Esophagus squamous epithelium (tissue), 5 donors: ENCODE measurements around the gene TMEM178B. TPM values are rescaled to one million over a fixed set of nuclear protein-coding genes. Genes with fewer than 3 reads are reported as not detected.
"Not testable (repeated sequence)": the region's sequence is repeated elsewhere in the genome, so short reads cannot be mapped to it uniquely, and the experiment has no call there.

Source experiments
- DNase-seq: peaks from one replicate; lab custom pipeline; 2025; lab: John Stamatoyannopoulos, UW
- H3K27ac ChIP-seq, 4 donors: fragments of 200-600 bp; sonication (generic); one replicate each; pipeline ENCODE4 v1.5.1; 2016 to 2019; ENCODE audit warnings: mild to moderate bottlenecking in 1 of 4
- H3K27me3 ChIP-seq, 4 donors: fragments of 200-600 bp; sonication (generic); 1 replicate in 3 of 4; 2 replicates in 1 of 4; pipeline versions ENCODE4 v1.5.1 to v1.6.0; 2017 to 2021; ENCODE audit warnings: antibody characterized with exemption in 1 of 4
- H3K36me3 ChIP-seq, 3 donors: fragments of 200-600 bp; sonication (generic); one replicate each; pipeline ENCODE4 v1.5.1; 2016 to 2019
- H3K4me1 ChIP-seq, 3 donors: fragments of 200-600 bp; sonication (generic); one replicate each; pipeline ENCODE4 v1.5.1; 2017 to 2019
- H3K4me3 ChIP-seq, 4 donors: fragments of 200-600 bp; sonication (generic); 1 replicate in 3 of 4; 2 replicates in 1 of 4; pipeline ENCODE4 v1.5.1; 2016 to 2019; ENCODE audit warnings: mild to moderate bottlenecking in 2 of 4, moderate library complexity in 1 of 4
- H3K9me3 ChIP-seq, 3 donors: fragments of 200-600 bp; sonication (generic); one replicate each; pipeline ENCODE4 v1.5.1; 2016 to 2019
- POLR2A ChIP-seq, 4 donors: fragments of 450-650 bp; IDR thresholded peaks; one replicate each; pipeline ENCODE4 v1.6.1; 2017; ENCODE audit warnings: antibody characterized with exemption in 4 of 4, mild to moderate bottlenecking in 4 of 4, moderate library complexity in 3 of 4
- WGBS, 2 donors: methylation state at CpG; one replicate each; pipeline ENCODE4 v1.1.5; 2018; 5-methylcytosine and 5-hydroxymethylcytosine counted together
- intact Hi-C: fragments of 100-400 bp; cut with DNase I; formaldehyde crosslinking; loops from one replicate; pipeline ENCODE4 v1.15.0; 2022
- total RNA-seq, 4 donors: library from RNA; depleted of rRNA; stranded (reverse); fragments of >200 nt; gene quantifications; one replicate each; pipeline ENCODE4 v1.1.0, GENCODE V29; 2016
- TF ChIP-seq, protein P1 (sequence below), 6 experiments: fragments of 450-650 bp in 4 of 6; fragments of 200-600 bp in 2 of 6; sonication (generic) in 2 of 6; IDR thresholded peaks; one replicate each; pipeline ENCODE4 v1.5.1; 2016 to 2019; ENCODE audit warnings: antibody characterized with exemption in 6 of 6, mild to moderate bottlenecking in 4 of 6, moderate library complexity in 4 of 6
- donor health status: DM: yes; HTN: yes; CAD: no.

Gene TMEM178B
- total RNA-seq, 4 donors from 2014 or later: 0.95 to 1.7 (median 1.2) TPM

GRCh38 chr7:141053626-141054025, 20.2 kb upstream of the TMEM178B start:
- H3K27me3 ChIP-seq: peaks cover 0 to 8% (median 0%) of the 10 kb centered on the region in 4 donors
- H3K36me3 ChIP-seq: no peaks in the 10 kb centered on the region
- no peaks in the 10 kb centered on the region for H3K4me1 ChIP-seq
- no peak overlapping the region for H3K27ac ChIP-seq
- intact Hi-C loops: no loop called here
- H3K4me3 ChIP-seq: no peak overlapping the region
- peaks cover 0 to 14% (median 0%) of the 10 kb centered on the region in 3 donors for H3K9me3 ChIP-seq
- WGBS, 2 donors: 32 to 40% methylated on average over 7 to 9 of the region's 9 CpGs
- TF ChIP-seq, protein P1, sequence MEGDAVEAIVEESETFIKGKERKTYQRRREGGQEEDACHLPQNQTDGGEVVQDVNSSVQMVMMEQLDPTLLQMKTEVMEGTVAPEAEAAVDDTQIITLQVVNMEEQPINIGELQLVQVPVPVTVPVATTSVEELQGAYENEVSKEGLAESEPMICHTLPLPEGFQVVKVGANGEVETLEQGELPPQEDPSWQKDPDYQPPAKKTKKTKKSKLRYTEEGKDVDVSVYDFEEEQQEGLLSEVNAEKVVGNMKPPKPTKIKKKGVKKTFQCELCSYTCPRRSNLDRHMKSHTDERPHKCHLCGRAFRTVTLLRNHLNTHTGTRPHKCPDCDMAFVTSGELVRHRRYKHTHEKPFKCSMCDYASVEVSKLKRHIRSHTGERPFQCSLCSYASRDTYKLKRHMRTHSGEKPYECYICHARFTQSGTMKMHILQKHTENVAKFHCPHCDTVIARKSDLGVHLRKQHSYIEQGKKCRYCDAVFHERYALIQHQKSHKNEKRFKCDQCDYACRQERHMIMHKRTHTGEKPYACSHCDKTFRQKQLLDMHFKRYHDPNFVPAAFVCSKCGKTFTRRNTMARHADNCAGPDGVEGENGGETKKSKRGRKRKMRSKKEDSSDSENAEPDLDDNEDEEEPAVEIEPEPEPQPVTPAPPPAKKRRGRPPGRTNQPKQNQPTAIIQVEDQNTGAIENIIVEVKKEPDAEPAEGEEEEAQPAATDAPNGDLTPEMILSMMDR (IDR thresholded peaks at IDR 0.05): no peak
- TF ChIP-seq POLR2A (IDR thresholded peaks at IDR 0.05): no peak
- no peak for DNase-seq

- TF ChIP-seq, protein P1 (IDR thresholded peaks at IDR 0.05): no peak
- TF ChIP-seq POLR2A (IDR thresholded peaks at IDR 0.05): no peak
- intact Hi-C loops: no loop called here
- Histone ChIP-seq H3K9me3 (peaks cover 0 to 16% (median 0%) of the 10 kb centered on the region in 3 donors), H3K4me3 (no peak overlapping the region), H3K27ac (no peak overlapping the region), H3K4me1 (no peaks in the 10 kb centered on the region), H3K27me3 (peaks cover 0 to 3% (median 0%) of the 10 kb centered on the region in 4 donors), H3K36me3 (no peaks in the 10 kb centered on the region)
- WGBS, 2 donors: 69 to 85% methylated on average over 4 of the region's 4 CpGs
- no peak for DNase-seq
Observed at GRCh38 chr7:141055146-141055545, 18.7 kb upstream of the TMEM178B start.

GRCh38 chr7:141057788-141058187, 16.1 kb upstream of the TMEM178B start:
- no peak overlapping the region for H3K27ac ChIP-seq
- TF ChIP-seq, protein P1 (IDR thresholded peaks at IDR 0.05): no peak
- TF ChIP-seq POLR2A (IDR thresholded peaks at IDR 0.05): no peak
- intact Hi-C loops: no loop called here
- H3K27me3 ChIP-seq: peaks cover 0 to 3% (median 0%) of the 10 kb centered on the region in 4 donors
- no peaks in the 10 kb centered on the region for H3K4me1 ChIP-seq
- no peaks in the 10 kb centered on the region for H3K36me3 ChIP-seq
- H3K9me3 ChIP-seq: peaks cover 0 to 28% (median 0%) of the 10 kb centered on the region in 3 donors
- no peak overlapping the region for H3K4me3 ChIP-seq
- 68 to 82% methylated on average over 3 of the region's 3 CpGs for WGBS, 2 donors
- no peak for DNase-seq

DNA sequence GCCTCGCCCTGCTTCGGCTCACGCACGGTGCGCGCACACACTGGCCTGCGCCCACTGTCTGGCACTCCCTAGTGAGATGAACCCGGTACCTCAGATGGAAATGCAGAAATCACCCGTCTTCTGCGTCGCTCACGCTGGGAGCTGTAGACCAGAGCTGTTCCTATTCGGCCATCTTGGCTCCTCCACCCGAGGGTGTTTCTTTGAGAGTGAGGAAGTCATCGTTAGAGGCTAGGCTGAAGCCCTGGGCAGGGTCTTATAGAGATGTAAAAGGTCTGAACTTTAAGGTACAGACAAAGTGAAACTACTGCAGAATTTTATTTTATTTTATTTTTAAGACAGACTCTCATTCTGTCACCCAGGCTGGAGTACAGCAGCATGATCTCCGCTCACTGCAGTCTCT, 6.0 kb upstream of the TMEM178B start:
- H3K9me3 ChIP-seq, DNase-seq, intact Hi-C loops, H3K36me3 ChIP-seq: not testable (repeated sequence)
- peak overlapping the region in 1 of 4 donors; percentile 3 for H3K27ac ChIP-seq
- peaks cover 0 to 27% (median 0%) of the 10 kb centered on the region in 4 donors for H3K27me3 ChIP-seq
- peak overlapping the region in 1 of 4 donors; percentile 25 for H3K4me3 ChIP-seq
- 61 to 74% methylated on average over 3 to 8 of the region's 16 CpGs for WGBS, 2 donors
- H3K4me1 ChIP-seq: peaks cover 6 to 21% (median 6%) of the 10 kb centered on the region in 3 donors

DNA sequence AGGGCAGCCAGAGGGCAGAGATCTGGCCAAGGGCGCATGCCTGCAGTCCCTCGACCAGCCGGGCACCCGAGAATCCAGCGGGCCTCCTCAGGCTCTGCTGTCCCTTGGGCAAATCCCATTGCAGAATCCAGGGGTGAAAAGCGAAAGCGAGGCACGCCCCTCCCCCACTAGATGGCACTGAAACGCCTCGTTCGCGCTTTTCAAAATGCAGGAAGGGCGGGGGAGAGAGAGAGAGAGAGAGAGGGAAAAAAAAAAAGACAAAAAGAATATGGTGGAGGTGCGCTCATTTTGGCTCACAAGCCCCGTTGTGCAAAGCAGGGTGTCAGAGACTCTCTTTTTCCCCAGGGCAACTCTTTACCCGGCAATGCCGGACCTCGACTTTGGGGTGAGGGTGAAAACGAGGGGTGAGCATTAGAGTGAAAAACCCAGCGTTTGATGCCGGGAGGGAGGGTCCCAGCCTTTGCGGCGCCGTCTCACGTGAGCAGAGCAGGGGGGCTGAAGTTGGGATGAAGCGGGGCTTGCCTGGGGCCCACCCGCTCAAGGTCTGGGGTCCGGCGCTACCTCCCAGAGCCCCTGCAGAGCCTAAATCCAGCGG, 2.5 kb upstream of the TMEM178B start:
- H3K4me3 ChIP-seq: peak overlapping the region; percentile 47 to 73 (median 56)

More for the DNA sequence above, 2.5 kb upstream of the TMEM178B start:
- Histone ChIP-seq H3K4me1 (peaks cover 19 to 45% (median 24%) of the 10 kb centered on the region in 3 donors), H3K36me3 (no peaks in the 10 kb centered on the region), H3K9me3 (no peaks in the 10 kb centered on the region), H3K27ac (peak overlapping the region in 1 of 4 donors; percentile 71), H3K27me3 (peaks cover 0 to 62% (median 0%) of the 10 kb centered on the region in 4 donors)
- intact Hi-C loops: loop anchor here (10.0 kb wide), 1 partner anchor 463 kb away; no protein-coding TSS in a partner anchor
- no peak for TF ChIP-seq POLR2A (IDR thresholded peaks at IDR 0.05)
- TF ChIP-seq, protein P1 (IDR thresholded peaks at IDR 0.05): peak in 4 of 6 experiments; percentile 7 to 19 (median 13)
- whole genome bisulfite sequencing, 2 donors: 0 to 2% methylated on average over 11 to 24 of the region's 30 CpGs
- no peak for DNase-seq
